GM18907 (cell line): ENCODE measurements around the gene JMJD6.
"Not testable (repeated sequence)": the region's sequence is repeated elsewhere in the genome, so short reads cannot be mapped to it uniquely, and the experiment has no call there.

Experiments
- ATAC-seq: cut with Tn5 transposase; IDR thresholded peaks from one replicate; pipeline ENCODE4 v1.9.1; 2021; ENCODE audit warnings: mild to moderate bottlenecking, moderate library complexity; ENCODE audit not compliant: unreplicated experiment

Gene JMJD6

DNA sequence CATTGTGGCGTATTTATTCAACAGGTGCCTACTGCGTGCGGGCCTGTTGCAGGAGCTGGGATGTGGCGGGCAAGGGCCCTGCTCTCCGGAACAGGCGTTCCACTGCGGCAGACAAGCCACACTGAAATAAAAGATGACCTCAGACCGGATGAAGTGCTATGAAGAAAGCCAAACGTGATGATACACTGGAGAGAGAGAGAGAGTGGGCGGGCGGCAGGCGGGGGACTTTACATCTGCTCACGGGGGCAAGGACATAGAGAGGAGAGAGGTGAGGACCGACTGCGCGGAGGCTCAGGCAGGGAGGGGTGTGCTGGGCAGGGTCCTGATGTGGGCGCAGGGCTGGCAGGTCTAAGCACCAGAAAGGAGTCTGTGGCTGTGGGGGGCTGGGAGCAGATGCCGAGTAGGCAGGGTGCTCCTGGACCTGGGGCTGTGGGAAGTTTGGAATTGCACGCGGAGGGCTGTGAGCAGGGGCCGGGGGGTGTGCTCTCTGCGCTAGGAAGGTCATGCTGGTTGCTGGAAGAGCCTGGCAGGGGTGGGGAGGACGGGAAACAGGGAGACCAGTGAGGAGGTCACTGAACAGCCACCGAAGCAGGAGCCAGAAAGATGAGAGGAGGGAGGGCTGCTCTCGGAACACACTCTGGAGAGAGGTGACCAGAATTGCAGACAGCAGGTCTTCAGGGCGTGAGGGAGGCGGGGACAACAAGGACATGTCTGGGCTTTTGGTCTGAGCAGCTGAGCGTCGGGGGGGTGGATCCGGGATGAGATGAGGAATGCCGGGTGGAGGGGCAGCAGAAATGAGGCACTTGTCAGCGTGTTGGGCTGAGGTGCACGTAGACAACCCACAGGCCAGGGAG lies 25.6 kb downstream of the JMJD6 start:
- ATAC-seq = no peak

DNA sequence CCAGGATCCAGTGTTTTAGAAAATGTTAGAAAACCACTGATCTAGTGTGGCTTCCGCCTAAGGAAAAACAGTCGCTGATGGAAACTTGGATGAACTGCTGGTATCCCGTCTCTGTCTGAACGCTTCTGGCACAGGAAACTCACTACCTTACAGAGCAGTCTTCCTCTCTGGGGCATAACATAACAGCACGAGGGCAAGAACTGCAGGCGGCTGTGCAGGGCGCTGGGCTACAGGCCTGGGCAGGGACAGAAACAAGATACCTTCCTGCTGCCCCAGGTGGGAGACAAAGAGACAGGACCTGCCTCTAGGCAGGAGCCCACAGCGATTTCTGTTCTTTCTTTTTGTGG lies 26.2 kb downstream of the JMJD6 start:
- ATAC-seq = no peak

DNA sequence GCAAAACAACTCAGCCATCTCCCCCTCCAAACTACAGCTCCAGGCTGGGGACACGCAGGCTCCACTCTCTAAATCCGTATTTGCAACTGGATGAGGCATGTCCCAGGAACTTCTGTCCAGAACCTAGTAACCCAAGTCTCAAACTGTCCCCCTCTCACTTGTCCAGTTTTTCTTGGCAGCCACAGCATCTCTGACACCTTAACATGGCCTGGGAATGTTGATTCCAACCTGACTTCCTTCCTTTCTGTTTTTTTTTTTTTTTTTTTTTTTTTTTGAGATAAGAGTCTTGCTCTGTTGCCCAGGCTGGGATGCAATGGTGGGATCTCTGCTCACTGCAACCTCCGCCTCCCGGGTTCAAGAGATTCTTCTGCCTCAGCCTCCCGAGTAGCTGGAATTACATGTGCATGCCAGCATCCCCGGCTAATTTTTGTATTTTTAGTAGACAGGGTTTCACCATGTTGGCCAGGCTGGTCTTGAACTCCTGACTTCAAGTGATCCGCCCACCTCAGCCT lies 27.9 kb downstream of the JMJD6 start:
- ATAC-seq = not testable (repeated sequence)

DNA sequence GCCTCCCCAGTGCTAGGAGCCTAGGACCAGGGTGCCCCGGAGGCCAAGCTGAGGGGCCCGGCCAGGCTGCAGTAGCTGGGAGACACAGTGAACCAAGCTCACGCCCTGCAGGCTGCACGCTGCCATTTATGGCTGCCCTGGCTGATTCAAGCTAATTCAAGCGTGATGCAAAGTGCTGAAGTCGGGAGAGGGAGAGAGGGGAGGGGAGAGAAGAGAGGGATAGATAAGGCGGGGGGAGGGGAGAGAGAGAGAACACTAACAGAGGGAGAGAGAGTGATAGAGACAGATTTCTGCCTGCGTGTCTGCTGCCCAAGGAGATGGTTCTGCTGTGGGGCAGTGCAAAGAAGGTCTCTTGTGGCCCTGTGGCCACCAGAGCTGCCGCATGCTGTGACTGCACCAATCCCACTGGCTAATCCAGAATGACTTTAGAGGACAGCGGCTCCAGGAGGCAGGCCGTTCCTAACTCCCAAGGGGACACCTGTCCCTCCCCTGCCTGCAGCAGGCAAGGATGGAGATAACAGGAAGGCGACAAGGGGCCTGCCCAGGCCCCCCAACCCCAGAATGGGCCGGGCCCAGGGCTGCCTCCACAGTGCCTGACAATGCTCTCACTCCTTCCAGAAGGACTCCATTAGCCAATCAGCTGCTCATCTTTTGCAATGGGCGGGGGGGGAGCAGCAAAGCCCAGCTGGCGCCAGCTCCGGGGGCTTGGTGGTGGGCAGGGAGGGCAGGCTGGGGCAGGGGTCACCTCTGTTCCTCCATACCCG lies 28.5 kb downstream of the JMJD6 start:
- ATAC-seq = no peak

DNA sequence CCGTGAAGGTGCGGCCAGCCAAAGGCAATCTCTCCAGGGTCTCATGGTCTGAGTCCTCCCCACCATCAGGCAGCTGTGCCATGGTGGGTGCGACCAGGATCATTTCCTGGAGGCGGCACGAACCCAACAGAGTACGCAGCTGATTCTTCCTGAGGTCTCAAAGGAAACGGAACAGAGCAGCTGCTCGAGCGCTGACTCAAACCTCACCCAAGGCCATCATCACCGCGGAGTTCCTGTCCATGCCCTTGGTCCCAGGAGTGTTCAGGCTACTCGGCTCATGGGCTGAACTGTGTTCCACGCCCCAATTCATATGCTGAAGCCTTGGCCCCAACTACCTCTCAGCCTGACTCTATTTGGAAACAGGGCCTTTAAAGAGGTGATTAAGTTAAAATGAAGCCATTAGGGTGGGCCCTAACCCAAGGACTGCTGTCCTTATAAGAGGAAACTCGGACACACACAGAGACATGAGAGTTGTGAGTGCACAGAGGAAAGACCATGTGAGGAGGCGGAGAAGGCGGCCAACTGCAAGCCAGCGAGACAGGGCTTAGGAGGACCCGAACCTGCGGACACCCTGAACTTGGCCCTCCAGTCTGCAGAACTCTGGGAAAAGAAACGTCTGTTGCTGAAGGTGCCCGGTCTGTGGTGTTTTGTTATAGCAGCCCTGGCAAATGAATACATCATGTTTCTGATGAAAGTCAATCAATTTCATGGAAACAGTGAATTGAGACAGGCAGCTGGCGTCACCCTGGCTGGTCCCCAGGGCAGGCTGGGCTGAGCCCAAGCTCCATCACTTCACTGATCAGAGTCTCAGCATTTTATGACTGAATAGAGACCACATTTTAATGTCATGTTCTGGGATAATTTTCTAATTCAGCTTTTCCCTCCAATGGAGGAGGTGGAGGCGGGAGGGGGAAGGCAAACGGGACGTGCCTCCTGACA lies 29.4 kb downstream of the JMJD6 start:
- peak; percentile 56 for ATAC-seq

DNA sequence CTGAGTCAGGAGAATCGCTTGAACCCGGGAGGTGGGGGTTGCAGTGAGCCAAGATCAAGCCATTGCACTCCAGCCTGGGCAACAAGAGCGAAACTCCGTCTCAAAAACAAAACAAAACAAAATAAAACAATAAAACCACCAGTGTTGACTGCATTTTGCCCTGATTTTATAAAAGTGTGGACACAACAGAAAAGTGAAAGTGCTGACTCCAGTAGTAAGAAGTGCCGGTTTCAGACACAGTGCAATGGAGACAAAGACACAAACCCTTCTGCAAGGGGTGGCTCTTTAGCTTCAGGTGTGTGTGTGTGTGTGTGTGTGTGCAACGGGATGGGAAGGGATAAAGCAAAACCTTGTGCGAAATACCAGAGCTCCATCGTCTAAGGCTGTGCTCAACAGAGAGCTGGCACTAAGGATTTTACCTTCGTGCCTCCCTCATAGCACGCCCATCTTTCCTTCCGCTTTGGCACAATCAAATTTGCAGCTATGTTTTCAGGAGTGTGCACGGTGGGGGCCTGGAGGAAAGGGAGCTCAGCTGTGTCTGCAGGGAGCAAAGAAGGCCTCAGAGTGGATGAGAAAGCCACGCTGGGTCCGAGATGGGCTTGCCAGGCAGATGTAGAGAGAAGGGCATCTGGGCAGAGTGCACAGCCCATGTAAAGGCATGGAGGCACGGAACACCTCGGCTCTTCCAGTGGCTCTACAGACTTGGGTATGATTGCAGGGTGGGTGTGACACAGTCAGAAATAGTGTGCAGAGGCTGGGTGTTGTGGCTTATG lies 31.2 kb downstream of the JMJD6 start:
- ATAC-seq = no peak

DNA sequence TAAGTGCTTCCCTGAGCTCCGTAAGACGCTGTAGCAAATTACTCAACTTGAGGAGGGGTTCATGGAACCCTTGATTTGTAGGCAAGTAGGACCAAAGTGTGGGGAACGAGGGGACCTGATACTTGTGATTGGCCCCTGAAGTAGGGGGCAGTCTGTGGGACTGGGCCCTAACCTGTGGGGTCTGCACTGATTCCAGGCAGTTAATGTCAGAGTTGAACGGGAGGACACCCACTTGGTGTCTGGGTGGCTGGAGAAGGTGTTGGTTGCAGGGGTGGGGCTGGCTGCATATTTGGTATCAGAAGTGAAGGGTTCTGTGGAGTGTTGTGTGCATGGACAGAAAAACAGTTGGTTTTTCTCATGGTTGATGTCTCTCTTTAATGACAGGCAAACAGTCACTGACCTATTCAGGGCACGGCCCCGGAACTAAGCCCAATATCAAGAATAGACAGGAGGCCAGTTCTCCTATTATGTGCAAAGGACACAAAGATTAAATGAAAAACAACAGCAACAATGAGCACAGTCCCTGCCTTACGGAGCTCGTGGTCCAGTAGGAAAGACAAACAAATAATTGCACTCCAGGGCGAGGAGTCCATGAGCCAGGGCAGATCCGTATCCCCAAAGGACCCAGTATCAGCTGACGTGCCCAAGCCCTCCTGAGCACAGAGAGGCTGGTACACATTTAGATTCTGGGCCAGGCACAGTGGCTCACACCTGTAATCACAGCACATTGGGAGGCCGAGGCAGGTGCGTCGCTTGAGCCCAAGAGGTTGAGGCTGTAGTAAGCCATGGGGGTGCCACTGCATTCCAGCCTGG lies 34.8 kb downstream of the JMJD6 start:
- no peak for ATAC-seq

DNA sequence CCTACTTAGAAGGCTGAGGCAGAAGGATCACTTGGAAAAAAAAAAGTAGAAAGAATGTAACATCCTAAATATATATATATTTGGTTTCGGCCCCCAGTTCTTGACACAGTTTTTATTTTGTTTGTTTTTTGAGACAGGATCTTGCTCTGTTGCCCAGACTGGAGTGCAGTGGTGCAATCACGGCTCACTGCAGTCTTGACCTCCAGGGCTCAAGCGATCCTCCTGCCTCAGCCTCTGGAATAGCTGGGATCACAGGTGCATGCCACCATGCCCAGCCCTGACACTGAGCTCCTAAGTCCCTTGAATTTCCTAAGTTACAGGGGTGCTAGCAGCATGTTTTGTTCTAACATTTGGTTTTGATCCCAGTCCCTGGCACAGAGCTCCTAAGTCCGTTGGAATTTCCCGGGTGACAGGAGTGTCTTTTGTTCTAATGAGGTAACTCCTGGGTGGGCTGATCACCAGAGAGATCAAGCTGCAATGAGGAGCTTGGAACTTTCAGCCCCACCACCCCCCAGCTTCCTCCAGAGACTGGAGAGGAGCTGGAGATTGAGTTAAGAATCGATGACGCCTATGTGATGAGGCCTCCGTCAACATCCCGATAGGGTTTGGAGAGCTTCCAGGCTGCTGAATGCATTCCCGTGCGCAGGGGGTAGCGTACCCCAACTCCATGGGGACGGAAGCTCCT lies 35.7 kb downstream of the JMJD6 start:
- ATAC-seq = no peak

DNA sequence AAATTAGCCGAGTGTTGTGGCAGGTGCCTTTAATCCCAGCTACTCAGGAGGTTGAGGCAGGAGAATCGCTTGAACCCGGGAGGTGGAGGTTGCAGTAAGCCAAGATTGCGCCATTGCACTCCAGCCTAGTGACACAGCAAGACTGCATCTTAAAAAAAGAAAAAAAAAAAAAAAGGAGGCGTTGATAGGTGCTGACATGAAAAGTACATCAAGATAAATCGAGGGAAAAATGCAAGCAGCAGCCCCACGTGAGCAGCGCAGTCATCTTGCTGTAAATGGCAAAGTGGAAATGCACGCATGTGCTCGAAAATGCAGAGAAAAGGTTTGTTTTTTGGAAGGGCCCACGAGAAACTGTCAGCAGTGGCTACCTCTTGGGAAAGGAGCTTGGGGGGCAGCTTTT lies 36.5 kb downstream of the JMJD6 start:
- no peak for ATAC-seq

DNA sequence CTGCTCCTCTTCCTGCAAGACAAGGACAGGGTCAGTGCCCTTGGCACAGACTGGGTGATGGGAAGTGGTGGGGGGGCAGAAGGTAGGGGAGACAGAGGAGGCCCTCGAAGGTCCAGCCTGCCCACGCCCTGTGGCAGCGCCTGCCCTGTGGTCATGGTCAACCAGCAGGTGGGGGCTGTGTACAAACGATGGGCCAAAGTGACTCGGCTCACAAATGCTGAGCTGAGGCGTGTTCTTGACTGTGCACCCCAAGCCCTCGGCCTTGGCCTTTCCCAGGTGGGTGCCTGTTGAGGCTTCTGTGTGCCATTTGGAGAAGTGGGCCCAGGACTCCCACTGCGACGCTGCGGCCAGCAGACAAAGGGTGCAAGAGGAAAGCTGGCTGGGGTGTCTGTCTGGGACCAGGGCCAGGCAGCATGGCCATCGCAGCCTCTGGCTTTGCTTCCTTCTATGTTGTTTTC lies 38.2 kb downstream of the JMJD6 start:
- no peak for ATAC-seq

DNA sequence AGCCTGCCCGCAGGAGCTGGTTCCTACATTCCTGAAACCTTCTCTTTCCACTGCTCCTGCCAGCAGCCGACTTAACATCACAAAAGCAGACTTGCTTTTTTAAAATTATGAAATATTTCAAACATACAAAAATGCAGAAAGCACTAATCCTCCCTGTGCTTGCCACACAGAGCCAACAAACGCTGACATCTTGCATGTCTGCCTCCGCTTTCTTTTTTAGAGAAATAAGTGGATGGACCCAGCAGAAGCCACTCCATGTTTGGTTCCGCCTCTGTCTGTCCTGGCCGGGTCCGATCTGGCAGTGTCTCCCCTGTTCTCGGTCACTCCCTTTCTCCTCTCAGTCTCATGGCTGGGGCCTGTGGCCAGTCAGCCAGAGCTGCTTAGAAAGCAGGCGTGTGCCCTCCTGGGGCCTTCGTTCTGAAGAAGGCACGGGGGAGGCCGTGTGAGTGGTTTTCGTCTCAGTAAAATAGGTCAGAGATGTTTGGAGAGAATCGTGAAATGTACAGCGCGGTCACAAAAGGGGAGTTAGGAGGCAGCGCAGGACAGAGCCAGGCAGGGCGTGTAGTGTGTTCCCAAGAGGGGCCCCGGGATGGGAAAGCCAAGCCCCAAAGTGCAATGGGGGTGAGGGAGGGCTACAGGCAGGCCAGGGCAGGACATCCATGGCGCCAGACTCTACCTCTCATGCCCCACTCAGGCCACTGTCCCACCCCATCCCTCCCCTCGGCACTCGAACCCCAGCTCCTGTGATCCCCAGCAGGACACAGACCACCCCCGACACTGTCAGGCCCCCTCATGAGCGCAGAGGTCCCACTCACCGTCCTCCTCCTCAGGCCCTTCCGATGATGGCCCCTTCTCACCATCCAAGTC lies 38.9 kb downstream of the JMJD6 start:
- no peak for ATAC-seq

DNA sequence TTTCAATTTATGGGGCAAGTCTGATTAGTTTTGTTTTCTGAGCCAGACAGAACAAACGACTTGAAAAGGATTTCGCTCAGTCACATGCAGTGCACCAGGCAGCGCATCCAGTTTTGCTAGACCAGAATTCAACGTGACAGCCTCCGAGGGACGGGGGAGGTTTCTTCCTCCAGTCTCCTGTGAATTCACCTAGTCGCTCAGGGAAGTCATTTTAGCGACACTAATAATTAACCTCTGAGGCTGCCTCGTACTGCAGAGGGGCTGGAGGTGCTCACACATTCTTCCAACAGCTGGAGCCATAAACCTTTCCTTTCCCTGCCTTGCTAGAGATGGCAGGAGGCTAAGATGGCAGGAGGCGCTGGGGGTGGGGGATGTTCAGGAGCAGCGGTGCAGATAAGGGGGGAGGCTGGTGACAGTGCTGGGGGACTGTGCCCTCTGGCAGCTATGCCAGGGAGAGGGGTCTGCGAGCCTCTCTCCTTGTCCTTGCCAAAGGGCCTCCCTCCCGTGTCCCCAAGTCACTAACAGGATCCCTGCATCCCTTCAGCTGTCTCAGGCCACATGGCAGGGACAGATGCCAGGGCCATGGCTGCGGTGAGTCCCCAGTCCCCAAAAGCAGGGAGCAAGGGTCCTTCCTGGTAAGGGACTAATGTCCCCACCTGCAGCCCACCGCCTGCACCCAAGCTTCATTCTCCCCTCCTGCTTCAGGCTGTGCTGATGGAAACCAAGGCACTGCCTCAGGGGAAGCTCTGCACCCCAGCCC lies 39.7 kb downstream of the JMJD6 start:
- ATAC-seq = no peak

DNA sequence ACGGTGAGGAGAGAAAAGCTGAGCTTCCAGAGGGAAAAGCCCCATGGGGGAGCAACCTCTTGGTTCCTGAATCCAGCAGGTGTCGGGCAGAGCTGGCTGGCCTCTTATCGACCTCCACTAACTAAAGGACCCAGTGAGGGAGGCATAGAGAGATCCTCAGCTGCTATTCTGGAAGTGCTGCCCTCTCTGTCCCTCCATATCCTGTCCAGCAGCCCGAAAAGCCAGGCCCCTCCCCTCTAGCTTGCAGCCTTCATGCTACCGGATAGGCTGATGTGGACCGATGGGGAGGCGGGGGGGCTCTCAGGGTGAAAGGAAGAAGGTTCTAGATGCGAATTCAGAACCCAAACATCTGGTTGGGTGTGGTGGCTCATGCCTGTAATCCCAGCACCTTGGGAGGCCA lies 40.6 kb downstream of the JMJD6 start:
- ATAC-seq = no peak

DNA sequence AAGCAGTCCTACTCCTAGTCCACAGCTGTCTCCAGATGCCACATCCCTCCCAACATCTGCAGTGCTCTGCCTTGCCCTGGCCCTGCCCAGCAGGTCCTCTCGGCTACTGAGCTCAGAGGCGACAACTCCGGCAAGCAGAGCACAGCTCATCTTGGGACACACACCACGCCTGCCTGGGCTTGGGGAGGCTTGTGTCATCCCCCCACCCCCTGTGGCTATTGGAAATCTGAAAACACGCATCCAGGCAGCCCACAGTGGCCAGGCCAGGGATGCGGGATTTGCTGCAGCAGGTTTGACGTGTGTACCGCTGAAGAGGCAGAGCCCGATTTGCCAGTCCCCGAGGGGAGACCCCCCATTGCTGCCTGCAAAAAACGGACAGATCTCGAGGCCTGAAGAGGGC lies 41.0 kb downstream of the JMJD6 start:
- ATAC-seq = no peak

DNA sequence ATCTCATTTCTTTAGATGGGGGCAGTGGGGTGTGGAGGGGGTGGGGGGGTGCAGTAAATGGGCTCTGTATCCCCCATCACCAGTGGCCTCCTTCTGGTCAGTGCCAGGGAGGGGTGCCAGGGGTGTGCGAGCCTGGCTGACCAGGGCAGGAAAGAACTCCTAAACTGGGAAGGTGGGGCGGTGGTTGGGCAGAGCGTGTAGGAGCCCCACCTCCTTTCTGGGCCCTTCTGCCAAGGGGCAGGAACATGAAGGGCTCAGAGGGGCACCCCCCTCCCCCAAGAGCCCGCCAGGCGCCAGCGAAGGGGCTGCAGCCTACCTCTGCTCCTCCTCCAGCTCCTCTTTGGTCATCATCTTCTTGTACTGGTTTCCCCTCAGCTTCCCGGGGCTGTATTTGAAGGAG lies 41.6 kb downstream of the JMJD6 start:
- no peak for ATAC-seq

DNA sequence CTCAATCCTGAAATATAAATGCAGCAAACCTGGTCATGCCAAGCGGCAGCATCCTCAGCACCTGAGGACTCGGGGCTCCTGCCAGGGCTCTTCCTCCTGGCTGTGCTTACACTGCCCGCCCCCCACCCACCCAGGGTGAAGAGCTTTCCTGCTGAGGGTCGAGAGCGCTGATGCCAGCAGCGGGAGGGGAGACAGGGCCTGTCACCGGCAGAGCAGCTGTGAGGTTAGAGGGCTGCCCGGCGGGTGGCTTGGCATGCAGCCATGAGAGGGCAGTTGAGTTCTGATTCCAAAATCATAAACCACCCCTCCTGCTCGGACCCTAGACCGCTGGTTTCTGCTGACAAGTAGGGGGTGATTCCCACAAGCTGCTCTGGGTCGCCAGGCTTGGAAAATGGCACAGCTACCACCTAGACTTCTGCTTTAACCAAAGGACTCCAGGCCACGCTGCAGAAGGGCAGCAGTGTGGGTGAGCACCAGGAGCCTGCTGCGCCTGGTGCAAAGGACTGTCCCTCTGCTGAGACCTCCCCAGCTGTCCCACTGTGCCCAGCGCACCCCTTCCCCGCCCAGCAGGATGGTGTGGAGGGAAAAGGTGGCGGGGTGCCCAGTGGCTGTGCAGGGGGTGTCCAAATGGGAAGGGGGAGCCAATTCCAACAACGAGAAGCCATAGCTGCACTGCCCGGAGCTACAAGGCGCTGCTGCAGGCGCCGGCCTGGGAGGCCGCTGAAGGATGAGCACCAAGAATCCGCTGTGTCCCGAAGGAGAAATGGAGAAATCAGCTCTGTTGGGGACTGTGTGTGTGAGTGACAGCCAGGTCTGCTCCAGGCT lies 42.3 kb downstream of the JMJD6 start:
- ATAC-seq = no peak
